ENCODE data around the gene SELENOI.
"Not testable (repeated sequence)": the region's sequence is repeated elsewhere in the genome, so short reads cannot be mapped to it uniquely, and the experiment has no call there.

The SELENOI gene

GRCh38 chr2:26327291-26328272 is 18.4 kb upstream of the SELENOI start:
- peak; percentile 94 for DNase-seq

GRCh38 chr2:26329083-26329482 is 16.9 kb upstream of the SELENOI start:
- DNase-seq, result not testable (repeated sequence)

GRCh38 chr2:26330114-26330549 is 15.8 kb upstream of the SELENOI start:
- DNase-seq, result peak; percentile 97

GRCh38 chr2:26330604-26331003 is 15.3 kb upstream of the SELENOI start:
- DNase-seq, result peak; percentile 37

- not testable (repeated sequence) for DNase-seq
These were observed 14.6 kb upstream of the SELENOI start for GRCh38 chr2:26331321-26331720.

- no peak for DNase-seq
These were observed 12.7 kb upstream of the SELENOI start for GRCh38 chr2:26333293-26333692.

- DNase-seq, result no peak
These were observed 10.7 kb upstream of the SELENOI start for GRCh38 chr2:26335231-26335630.

GRCh38 chr2:26336719-26337118 is 9.2 kb upstream of the SELENOI start:
- DNase-seq, result no peak

GRCh38 chr2:26337298-26337697 is 8.6 kb upstream of the SELENOI start:
- DNase-seq, result no peak

GRCh38 chr2:26340831-26341230 is 5.1 kb upstream of the SELENOI start:
- no peak for DNase-seq

- DNase-seq, result no peak
These were observed 1.2 kb upstream of the SELENOI start for GRCh38 chr2:26344581-26345282.

GRCh38 chr2:26345283-26345544 is 729 bp upstream of the SELENOI start:
- DNase-seq, result no peak

GRCh38 chr2:26346454-26347053 is 611 bp downstream of the SELENOI start, which contains the start of gene ADGRF3:
TSS of gene ADGRF3 (minus strand) at chr2:26346789. CDS start at chr2:26346234, 555 bp downstream.
- peak; percentile 61 for DNase-seq

- DNase-seq, result no peak
These were observed 1.4 kb downstream of the SELENOI start for GRCh38 chr2:26347286-26347865.

GRCh38 chr2:26349690-26350089 is 3.7 kb downstream of the SELENOI start:
- DNase-seq, result peak; percentile 77

GRCh38 chr2:26351375-26352090 is 5.6 kb downstream of the SELENOI start:
- DNase-seq, result no peak

GRCh38 chr2:26352892-26353291 is 6.9 kb downstream of the SELENOI start:
- no peak for DNase-seq

- not testable (repeated sequence) for DNase-seq
These were observed 8.5 kb downstream of the SELENOI start for GRCh38 chr2:26354469-26354868.

GRCh38 chr2:26355038-26355995 is 9.4 kb downstream of the SELENOI start:
- DNase-seq, result peak; percentile 31

GRCh38 chr2:26356111-26356510 is 10.2 kb downstream of the SELENOI start:
- DNase-seq, result no peak

GRCh38 chr2:26356771-26357170 is 10.8 kb downstream of the SELENOI start:
- DNase-seq, result no peak
